Choroid plexus epithelial cell (primary cell): ENCODE results near the gene NLRP5.
"Not testable (repeated sequence)": the region's sequence is repeated elsewhere in the genome, so short reads cannot be mapped to it uniquely, and the experiment has no call there.

Experiments used
- DNase-seq: peaks from one replicate; pipeline ENCODE4 v3.0.0-alpha.2; 2010; ENCODE audit warnings: low read depth
- H3K4me3 ChIP-seq: 2 replicates; pipeline ENCODE4 v1.5.1; 2011; ENCODE audit warnings: low read depth, mild to moderate bottlenecking, control low read depth, low read length, moderate library complexity
- TF ChIP-seq, protein P1 (sequence below): conservative IDR thresholded peaks from 2 replicates; pipeline ENCODE4 v1.5.1; 2011; ENCODE audit warnings: low read depth, mild to moderate bottlenecking, control low read depth, inconsistent platforms, low read length, moderate library complexity

Gene NLRP5

GRCh38 chr19:56105090-56105701 lies 118.6 kb downstream of the NLRP5 start:
- H3K4me3 ChIP-seq, result no peak overlapping the region
- peak; percentile 75 for DNase-seq
- TF ChIP-seq, protein P1, sequence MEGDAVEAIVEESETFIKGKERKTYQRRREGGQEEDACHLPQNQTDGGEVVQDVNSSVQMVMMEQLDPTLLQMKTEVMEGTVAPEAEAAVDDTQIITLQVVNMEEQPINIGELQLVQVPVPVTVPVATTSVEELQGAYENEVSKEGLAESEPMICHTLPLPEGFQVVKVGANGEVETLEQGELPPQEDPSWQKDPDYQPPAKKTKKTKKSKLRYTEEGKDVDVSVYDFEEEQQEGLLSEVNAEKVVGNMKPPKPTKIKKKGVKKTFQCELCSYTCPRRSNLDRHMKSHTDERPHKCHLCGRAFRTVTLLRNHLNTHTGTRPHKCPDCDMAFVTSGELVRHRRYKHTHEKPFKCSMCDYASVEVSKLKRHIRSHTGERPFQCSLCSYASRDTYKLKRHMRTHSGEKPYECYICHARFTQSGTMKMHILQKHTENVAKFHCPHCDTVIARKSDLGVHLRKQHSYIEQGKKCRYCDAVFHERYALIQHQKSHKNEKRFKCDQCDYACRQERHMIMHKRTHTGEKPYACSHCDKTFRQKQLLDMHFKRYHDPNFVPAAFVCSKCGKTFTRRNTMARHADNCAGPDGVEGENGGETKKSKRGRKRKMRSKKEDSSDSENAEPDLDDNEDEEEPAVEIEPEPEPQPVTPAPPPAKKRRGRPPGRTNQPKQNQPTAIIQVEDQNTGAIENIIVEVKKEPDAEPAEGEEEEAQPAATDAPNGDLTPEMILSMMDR, result peak; percentile 70

DNA sequence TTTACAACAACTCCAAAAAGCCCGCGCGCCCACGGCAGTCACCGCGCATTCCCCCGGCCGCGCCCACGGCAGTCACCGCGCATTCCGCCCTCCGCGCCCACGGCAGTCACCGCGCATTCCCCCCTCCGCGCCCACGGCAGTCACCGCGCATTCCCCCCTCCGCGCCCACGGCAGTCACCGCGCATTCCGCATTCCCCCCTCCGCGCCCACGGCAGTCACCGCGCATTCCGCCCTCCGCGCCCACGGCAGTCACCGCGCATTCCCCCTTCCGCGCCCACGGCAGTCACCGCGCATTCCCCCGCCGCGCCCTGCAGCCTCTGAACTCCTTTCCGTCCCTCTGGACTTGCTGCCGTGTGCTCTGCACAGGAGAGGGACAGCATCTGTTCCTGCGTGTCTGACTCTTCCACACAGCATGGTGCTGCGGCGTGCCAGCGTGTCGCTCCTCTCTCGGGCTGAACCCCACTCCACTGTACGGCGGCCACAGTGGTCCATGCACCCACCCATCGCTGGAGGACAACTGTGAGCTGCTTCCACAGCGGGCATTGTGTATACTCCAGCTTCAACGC lies 119.3 kb downstream of the NLRP5 start:
- not testable (repeated sequence) for H3K4me3 ChIP-seq, DNase-seq

- TF ChIP-seq, protein P1, result no peak
- DNase-seq, result no peak
- H3K4me3 ChIP-seq, result no peak overlapping the region
Observed at GRCh38 chr19:56106397-56106849, 119.8 kb downstream of the NLRP5 start.

- TF ChIP-seq, protein P1, result no peak
- H3K4me3 ChIP-seq, result no peak overlapping the region
- DNase-seq, result no peak
Observed at GRCh38 chr19:56106993-56107392, 120.4 kb downstream of the NLRP5 start.

- no peak for DNase-seq
- TF ChIP-seq, protein P1, result no peak
- no peak overlapping the region for H3K4me3 ChIP-seq
Observed at GRCh38 chr19:56107626-56108351, 121.2 kb downstream of the NLRP5 start.

DNA sequence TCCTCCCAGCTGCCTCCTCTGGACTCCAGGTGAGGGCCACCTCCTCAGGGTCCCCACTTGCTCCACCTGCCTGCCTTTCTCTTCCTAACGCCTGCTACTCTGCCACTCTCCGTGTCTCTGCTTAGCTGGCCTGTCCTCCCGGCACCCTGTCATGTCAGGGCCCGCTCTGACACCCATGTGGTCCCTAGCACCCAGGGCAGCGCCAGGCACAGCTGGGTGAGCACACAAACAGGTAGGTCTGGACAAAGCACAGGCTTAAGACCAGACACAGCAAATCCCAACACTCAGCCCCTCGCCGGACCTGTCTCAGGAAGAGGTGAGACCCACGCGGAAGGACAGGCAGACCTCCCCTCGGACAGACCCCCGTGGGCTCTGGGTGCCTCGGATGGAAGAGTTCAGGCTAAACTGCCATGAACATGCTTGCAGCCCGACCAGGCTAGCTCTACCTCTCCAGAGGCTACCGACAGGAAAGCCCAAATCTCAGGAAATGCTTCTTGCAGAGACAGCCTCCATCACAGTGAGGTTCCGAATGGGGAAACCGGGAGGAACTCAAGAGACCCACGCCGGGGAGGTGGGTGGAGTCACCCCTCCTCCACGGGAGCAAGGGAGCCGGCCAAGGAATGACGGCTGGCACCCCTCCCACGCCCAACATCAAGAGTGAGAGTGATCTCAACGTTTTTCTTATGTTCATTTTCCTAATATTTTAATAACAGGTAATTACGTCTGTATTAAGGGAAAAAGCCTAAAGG lies 122.0 kb downstream of the NLRP5 start:
- TF ChIP-seq, protein P1, result no peak
- peak; percentile 42 for DNase-seq
- no peak overlapping the region for H3K4me3 ChIP-seq

- H3K4me3 ChIP-seq, result no peak overlapping the region
- DNase-seq, result peak; percentile 70
- TF ChIP-seq, protein P1, result no peak
Observed at GRCh38 chr19:56109226-56109625, 122.7 kb downstream of the NLRP5 start.
